GM18526 (cell line): ENCODE data around the gene EXOSC5.
A peak's percentile ranks its signal among the peaks of the same experiment; 100 is the strongest.

Experiments used
- POLR2A ChIP-seq: IDR thresholded peaks from 3 replicates; pipeline ENCODE4 v1.6.1; 2011; ENCODE audit not compliant: insufficient read length; ENCODE audit errors: extremely low read depth

EXOSC5 gene

DNA sequence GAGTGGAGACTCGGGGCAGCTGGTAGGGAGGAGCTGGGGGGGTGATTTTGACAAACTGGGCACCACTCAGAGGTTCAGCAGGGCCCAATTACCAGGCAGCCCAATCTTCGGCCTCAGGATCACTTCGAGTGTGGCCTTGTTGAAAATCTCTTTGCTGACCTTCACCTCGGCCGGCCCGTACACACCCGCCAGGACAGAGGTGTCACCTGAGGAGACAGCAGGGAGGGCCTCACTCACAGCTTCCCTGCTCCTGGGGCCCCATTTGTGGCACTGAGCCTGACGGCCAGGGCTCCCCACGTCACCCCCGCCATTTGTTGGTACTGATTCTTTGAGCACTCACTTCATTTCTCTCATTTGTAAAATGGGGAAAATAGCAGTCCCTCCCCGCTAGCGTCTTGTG, 4.4 kb downstream of the EXOSC5 start:
- no peak for TF ChIP-seq POLR2A

DNA sequence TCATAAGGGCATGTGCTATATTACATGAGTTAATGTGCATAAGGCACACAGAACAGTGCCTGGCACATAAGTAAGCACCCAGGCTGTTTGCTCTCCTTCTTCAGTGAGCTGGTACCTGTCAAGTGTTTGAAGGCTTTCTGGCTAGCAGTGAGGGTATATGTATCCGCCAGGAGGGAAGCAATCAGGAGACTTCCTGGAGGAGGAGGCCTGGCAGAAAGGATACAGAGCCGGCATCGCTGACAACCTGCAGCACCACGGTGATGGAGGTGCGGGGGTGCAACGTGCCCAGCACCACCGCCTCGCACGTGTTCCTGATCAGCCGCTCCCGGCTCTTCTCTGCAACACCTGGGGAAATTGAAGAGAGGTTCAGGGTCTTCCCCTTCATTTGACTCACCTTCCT, 5.5 kb downstream of the EXOSC5 start:
- TF ChIP-seq POLR2A, result no peak

DNA sequence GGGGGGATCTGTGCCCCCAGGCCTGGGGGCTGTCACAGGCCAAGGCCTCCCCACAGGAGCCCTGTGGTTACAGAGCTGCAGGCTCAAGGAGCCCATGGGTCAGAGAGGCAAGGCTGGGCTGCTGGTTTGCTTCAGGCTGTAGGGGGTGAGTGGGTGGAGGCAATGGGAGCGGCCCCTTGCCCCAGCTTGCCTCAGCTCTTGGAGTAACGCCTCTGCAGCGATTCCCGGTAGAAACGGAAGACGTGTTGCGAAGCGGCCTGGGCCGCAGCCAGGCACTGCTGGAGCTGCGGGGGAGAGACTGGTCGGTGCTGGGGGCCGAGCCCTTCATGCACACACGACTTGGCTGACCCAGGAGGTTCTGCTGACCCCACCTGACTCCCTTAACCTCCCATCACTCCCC, 10.7 kb downstream of the EXOSC5 start:
- TF ChIP-seq POLR2A, result no peak

DNA sequence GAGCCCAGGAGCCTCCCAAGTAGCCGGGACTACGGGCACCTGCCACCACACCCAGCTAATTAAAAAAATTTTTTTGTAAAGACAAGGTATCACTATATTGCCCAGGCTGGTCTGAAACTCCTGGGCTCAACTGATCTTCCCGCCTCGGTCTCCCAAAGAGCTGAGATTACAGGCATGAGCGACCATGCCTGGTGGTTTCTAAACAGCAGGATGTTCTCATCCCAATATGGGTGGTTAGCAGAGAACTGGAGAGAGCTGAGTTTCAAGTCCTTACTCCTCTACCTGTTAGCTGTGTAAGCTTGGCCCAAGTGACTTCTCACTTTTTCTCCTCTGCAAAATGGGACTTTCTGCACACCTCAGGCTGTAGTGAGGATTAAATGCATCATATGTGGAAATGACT, 12.8 kb downstream of the EXOSC5 start:
- no peak for TF ChIP-seq POLR2A

DNA sequence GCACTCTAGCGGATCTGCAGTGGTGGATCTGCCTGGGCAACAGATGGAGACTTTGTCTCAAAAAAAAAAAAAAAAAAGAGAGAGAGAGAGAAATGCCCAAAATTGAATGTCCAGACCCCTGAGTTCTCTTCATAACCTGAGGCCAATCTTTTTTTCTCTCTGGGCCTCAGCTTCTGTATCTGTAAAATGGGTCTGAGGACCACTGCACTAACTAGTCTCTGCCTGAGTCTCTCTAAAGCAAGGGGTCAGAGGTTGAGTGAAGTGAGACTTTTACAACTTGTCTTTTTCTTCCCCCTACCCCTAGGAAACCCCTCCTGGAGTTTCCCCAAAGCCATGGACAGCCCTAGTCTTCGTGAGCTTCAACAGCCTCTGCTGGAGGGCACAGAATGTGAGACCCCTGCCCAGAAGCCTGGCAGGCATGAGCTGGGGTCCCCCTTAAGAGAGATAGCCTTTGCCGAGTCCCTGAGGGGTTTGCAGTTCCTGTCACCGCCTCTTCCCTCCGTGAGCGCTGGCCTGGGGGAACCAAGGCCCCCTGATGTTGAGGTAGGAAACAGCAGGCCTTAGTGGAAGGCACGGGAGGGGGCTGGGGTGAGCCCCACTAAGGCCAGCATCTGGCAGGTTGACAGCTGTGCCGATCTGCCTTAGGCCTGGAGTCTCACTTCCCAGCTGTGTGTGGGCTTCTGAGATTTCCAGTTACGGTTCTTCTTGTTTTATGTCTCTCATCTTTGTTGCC, 19.0 kb downstream of the EXOSC5 start:
- TF ChIP-seq POLR2A, result no peak

DNA sequence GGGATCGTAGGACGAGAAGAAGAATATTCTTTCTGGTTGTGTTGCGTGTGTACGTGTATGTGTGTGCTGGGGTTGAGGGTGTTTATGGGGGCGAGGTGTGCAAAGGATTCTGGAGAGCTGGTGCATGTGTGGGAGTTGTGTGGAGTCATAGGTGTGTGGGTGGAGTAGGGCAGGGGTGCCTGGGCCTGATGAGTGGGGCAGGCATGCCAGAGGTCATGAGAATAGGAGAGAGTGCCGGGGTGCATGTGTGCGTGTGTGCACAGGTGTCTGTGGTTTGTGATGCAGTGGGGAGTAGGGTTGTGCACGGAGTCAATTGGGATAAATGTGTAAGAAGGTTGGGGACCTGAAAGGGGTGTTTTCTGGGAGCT, 20.2 kb downstream of the EXOSC5 start:
- no peak for TF ChIP-seq POLR2A

DNA sequence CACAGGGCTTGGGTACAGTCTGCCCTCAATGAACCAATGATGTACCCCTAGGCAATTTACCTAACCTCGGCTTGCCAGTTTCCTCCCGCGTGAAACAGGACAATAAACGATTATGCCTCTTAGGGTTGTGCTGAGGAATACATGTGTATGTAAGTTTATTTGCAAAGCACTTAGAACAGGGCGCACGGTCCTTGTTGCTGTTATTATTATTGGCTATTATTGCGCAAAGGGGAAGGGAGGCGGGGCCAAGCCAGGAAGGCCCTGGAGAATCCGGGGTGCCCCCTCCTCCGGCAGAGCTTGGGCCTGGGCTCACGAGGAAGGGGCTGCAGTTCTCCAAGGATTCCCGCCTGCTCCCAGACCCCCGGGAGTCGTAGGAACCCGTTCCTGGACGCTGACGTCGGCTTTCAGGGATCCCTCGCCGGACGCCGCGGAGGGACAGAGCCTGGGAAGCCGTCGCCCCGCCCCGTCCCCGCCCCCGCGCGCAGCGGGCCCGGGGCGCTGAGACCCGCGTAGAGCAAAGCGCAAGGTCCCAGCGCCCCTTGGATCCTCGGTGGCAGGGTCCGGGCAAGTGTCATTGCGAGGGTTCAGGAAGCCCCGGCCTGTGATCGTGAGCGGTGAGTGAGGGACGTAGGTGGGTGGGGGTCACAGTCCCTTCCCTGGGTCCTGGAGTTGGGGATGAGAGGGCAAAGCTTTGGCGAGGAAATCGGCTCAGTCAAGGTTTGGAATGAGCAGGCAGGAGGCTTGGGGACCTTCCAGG, 20.7 kb downstream of the EXOSC5 start, which contains the start of gene TMEM91:
TSS of gene TMEM91 (plus strand) at position 293 of the 757 bp plus-strand sequence. CDS start 1,777 bp downstream, outside the sequence.
- no peak for TF ChIP-seq POLR2A

DNA sequence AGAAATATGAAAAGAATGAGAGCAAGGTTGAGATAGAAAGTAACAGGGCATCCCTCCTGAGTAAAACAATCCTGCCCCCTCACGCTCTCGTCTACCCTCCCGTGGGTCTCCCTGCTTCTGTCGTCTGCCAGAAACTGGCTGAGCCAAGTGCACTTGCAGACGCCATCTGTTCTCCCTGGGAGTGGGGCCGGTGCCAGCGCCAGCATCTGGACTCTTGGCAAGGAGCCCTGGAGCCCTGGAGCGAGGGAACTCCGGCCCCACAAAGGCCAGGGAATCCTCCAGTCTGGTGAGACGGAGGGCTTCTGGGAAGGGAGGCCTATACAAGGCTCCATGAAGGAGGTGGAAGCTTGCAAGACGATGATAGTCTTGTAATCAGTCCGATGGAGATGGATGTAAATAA, 23.2 kb downstream of the EXOSC5 start:
- TF ChIP-seq POLR2A, result no peak

DNA sequence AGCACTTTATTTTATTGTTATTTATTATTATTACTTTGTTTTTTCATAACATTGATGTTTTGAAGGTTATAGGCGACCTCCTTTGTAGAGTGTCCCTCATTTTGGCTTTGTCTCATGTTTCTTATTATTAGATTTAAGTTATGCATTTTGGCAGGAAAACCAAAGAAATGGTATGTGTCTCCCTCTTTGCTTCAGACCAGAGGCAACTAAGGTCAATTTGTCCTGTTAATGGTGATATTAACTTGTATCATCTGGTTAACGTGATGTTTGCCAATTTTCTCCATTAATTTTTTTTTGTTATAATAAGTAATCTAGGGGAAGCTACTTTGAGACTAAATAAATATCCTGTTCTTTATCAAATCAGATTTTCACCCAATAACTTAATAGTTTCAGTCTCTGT, 24.7 kb downstream of the EXOSC5 start:
- no peak for TF ChIP-seq POLR2A

DNA sequence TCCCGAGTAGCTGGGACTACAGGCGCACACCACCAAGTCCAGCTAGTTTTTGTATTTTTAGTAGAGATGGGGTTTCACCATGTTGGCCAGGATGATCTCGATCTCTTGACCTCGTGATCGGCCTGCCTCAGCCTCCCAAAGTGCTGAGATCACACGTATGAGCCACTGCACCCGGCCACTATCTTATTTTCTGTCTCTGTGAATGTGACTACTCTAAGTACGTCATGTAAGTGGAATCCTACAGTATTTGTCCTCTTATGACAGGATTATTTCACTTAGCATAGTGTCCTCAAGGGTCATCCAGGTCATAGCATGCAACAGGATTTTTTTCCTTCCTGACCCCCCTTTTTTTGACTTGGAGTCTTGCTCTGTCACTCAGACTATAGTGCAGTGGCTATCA, 25.6 kb downstream of the EXOSC5 start:
- no peak for TF ChIP-seq POLR2A

DNA sequence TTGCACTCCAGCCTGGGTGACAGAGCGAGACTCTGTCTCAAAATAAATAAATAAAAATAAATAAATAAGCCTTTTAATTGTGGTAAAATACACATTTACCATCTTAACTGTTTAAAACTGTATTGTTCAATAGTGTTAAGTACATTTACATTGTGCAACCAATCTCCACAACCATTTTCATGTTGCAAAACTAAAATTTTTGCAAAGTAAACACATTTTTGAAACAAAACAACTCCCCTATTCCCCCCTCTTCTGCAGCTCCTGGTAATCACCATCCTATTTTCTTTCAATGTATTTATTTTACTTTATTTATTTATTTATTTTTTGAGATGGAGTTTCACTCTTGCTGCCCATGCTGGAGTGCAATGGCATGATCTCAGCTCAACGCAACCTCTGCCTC, 27.4 kb downstream of the EXOSC5 start:
- no peak for TF ChIP-seq POLR2A

DNA sequence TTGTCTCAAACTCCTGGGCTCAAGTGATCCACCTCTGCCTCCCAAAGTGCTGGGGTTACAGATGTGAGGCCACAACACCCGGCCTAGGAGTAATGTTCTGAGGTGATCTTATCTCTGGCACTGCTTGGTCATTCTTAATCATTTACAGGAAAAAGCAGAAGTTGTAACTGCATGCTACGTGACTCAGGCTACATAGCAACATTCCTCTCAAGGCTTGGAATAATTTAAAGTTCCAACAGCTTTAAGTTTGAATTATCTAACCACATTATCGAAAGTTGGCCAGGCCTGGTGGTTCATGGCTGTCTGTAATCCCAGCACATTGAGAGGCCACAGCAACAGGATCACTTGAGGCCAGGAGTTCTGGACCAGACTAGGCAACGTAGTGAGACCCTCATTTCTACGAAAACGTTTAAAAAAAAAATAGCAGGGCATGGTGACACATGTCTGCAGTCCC, 29.3 kb downstream of the EXOSC5 start:
- TF ChIP-seq POLR2A, result no peak

DNA sequence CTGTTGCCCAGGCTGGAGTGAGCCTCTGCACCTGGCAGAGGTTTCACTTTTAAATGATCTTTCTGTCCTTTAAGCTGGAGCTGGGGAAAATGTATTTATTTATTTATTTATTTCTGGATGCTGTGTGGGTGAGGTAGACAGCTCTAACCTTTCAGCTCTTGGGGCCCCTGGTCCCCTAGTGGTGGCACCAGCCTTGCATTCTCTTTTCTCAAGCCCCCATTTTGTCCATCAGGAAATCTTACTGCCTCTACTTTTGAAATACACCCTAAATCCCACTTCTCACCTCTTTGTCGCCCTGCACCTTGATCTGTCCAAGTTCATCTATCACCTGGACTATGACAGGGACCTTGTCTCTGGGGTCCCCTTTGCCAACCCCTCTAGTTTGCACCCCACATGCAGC, 31.1 kb downstream of the EXOSC5 start:
- no peak for TF ChIP-seq POLR2A

DNA sequence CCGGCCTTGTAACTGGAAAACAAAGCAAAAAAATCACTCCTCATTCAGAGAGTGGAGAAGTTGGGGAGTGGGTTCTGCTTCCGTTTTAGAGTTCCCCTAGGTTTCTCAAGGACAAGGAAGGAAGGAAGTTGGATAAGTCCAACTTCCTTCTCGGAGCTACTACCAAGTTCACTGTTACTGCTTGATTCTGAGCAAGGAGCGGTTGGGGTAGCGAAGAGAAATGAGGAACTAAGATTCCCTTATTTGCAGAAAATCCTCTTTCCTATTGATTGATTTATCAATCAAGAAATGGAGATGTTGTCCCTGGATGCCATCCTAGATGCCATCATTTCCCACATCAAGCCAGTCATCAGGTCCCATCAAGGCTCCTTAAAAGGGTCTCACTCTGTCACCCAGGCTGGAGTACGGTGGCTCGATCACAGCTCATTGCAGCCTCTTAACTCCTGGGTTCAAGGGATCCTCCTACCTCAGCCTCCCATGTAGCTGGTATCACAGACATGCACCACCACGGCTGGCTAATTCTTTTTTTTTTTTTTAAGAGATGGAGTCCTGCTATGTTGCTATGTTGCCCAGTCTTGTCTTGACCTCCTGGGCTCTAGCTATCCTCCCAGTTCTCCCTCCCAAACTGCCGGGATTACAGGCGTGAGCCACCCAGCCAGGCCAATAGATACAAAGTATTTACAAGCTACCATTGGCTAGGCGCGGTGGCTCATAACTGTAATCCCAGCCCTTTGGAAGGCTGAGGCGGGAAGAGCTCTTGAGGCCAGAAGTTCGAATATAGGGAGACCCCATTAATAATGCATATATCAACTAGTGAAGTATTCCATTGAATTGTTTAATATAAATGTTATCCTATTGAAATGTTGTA, 32.4 kb downstream of the EXOSC5 start:
- TF ChIP-seq POLR2A, result no peak

DNA sequence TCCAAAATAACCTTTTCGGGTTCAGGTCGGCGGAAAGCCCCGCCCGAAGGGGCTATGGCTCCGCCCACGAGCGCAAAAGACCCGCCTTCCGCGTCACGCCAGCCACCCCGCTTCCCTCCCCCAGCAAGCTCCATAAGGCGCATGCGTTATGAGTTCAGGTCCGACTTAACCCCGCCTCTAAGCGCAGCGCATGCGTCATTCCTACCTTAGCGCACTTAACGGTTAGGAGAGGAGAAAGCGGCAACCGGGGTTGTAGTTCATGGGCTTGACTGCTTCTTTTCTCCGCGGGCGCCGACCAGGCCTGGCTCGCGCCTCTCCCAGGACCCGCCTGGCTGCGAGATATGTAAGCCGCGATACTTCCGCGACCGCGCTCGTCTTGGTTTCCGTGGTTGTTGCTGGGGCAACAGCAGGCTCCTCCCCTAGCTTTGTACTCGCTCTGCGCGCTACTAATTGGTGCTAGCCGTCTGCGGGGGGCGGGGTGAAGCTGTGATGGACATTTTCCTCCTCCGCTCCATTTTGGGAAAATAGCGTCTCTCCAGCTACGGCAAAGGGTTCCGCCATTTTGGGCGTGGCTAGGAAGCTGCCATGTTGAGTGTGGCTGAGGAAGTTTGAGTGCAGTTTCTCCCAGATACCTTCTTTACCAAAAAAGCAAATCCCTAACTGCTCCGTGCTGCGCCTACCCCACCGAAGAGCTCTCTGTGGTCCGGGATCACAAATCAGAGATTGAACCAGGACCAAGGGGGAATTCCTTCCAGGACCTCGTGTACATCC, 33.2 kb downstream of the EXOSC5 start, which contains the start of gene B9D2:
TSS of gene B9D2 (minus strand) at position 397 of the 771 bp plus-strand sequence. CDS start 630 bp downstream, outside the sequence.
- peak; percentile 79 for TF ChIP-seq POLR2A
